HepG2 (cell line): ENCODE results near the gene ZNF629. TPM values are rescaled to one million over a fixed set of nuclear protein-coding genes. Genes with fewer than 3 reads are reported as not detected.

Experiments
- ARNT ChIP-seq: fragments of 450-650 bp; IDR thresholded peaks from 2 replicates; pipeline ENCODE4 v1.6.1; 2017
- GATAD2A ChIP-seq: IDR thresholded peaks from 2 replicates; pipeline ENCODE4 v1.6.1; 2016
- GTF2F1 ChIP-seq: fragments of 150-350 bp; IDR thresholded peaks from 2 replicates; pipeline ENCODE4 v1.6.1; 2014; ENCODE audit warnings: low read length
- HIVEP1 ChIP-seq: sonication (generic); formaldehyde crosslinking; IDR thresholded peaks from 2 replicates; pipeline ENCODE4 v1.4.0; 2020; ENCODE audit warnings: mild to moderate bottlenecking, missing genetic modification reagents
- POLR2AphosphoS5 ChIP-seq: IDR thresholded peaks from 2 replicates; pipeline ENCODE4 v1.6.1; 2012; ENCODE audit warnings: low read depth, low read length
- PRDM15 ChIP-seq: sonication (generic); formaldehyde crosslinking; IDR thresholded peaks from 2 replicates; pipeline ENCODE4 v1.4.0; 2020; ENCODE audit warnings: missing genetic modification reagents
- SPEN ChIP-seq: sonication (generic); formaldehyde crosslinking; IDR thresholded peaks from 2 replicates; pipeline ENCODE4 v1.5.1; 2020; ENCODE audit warnings: low read depth, mild to moderate bottlenecking, missing genetic modification reagents
- XRCC5 ChIP-seq: fragments of 200-400 bp; formaldehyde crosslinking; optimal IDR thresholded peaks from 2 replicates; pipeline ENCODE3; 2017; ENCODE audit warnings: mild to moderate bottlenecking, low read length
- ZBTB25 ChIP-seq: IDR thresholded peaks from 2 replicates; pipeline ENCODE4 v1.6.1; 2018; ENCODE audit warnings: missing genetic modification reagents
- ZFP91 ChIP-seq: sonication (generic); formaldehyde crosslinking; IDR thresholded peaks from 2 replicates; pipeline ENCODE4 v1.9.0; 2022; ENCODE audit warnings: missing genetic modification reagents, mild to moderate bottlenecking, borderline replicate concordance
- ZNF530 ChIP-seq: sonication (generic); formaldehyde crosslinking; IDR thresholded peaks from 2 replicates; pipeline ENCODE4 v1.5.0; 2020; ENCODE audit warnings: low read depth, mild to moderate bottlenecking, missing genetic modification reagents
- ZNF605 ChIP-seq: sonication (generic); formaldehyde crosslinking; IDR thresholded peaks from 2 replicates; pipeline ENCODE4 v1.8.0; 2022; ENCODE audit warnings: mild to moderate bottlenecking, missing genetic modification reagents
- ZNF687 ChIP-seq: sonication (generic); formaldehyde crosslinking; IDR thresholded peaks from 2 replicates; pipeline ENCODE4 v1.5.1; 2020; ENCODE audit warnings: mild to moderate bottlenecking, missing genetic modification reagents, moderate library complexity
- ZNF770 ChIP-seq: sonication (generic); formaldehyde crosslinking; IDR thresholded peaks from 2 replicates; pipeline ENCODE4 v1.5.0; 2020; ENCODE audit warnings: mild to moderate bottlenecking, missing genetic modification reagents
- ZSCAN22 ChIP-seq: sonication (generic); formaldehyde crosslinking; IDR thresholded peaks from 2 replicates; pipeline ENCODE4 v1.4.0; 2020; ENCODE audit warnings: mild to moderate bottlenecking, missing genetic modification reagents
- polyA plus RNA-seq, 8 experiments: library from polyadenylated mRNA; depleted of rRNA in 3 of 8; stranded (reverse) in 7 of 8; unstranded in 1 of 8; fragments of >200 nt; fragmentation: Illumina TruSeq in 4 of 8; extraction: Trizol in 4 of 8; gene quantifications; 2 replicates each; pipeline versions ENCODE4 v1.2.1 to v1.2.3, GENCODE V29; 2011 to 2016; ENCODE audit warnings: low read depth in 4 of 8, missing spikeins in 1 of 8, mixed read lengths in 1 of 8; ENCODE audit not compliant: insufficient read depth in 1 of 8
- total RNA-seq, 5 experiments: library from RNA; depleted of rRNA; stranded (reverse); fragments of >200 nt; fragmentation: Illumina TruSeq; extraction: Trizol; gene quantifications; 2 replicates each; pipeline ENCODE4 v1.2.3, GENCODE V29; 2016; ENCODE audit warnings: low read depth in 1 of 5
- TF ChIP-seq, protein P1 (sequence below): sonication (generic); formaldehyde crosslinking; IDR thresholded peaks from 2 replicates; pipeline ENCODE4 v1.4.0; 2020; ENCODE audit warnings: missing genetic modification reagents

ZNF629 gene
- total and polyA plus RNA-seq, 2 of the 13 experiments (the other 11 are each of a cell fraction or from before 2014, with no cell fraction given): 6.1 to 16.5 TPM

DNA sequence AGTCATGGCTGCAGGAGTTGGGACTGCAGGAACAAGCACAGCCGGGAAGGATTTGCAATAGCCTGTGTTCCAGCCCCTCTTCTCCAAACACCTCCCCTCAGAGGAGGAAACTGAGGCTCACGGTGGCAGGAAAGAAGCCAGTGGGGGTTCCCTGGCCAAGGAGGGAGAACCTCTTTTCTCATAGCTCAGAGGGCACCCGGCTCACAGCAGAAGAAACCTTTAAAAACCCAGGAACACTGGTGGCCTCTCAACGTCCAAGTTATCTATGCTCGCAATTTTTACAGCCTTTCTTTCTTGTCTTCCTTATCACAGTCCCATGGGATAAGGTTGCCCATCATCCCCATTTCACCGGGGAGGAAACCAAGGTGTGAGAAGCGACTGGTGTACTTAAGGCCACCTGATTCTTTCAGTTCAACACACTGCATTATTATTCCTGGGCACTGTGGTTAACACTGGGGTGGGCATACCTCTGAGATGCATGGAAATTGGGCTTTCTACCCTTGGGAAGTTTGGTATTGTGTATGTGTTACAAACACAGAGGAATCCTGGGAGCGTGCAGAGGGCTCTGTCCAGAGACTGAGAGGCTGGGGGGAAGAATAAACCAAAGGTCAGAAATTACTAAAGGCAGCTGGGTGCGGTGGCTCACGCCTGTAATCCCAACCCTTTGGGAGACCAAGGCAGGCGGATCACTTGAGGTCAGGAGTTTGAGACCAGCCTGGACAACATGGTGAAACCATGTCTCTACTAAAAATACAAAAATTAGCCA is 791 bp upstream of the ZNF629 start (continued):
- TF ChIP-seq ZNF687 (CRISPR knock-in tag) (no peak), ZNF605 (CRISPR knock-in tag) (no peak), ARNT (no peak), GATAD2A (CRISPR knock-in tag) (0 out of 2 replicates have a peak, but pooled peaks have one; percentile 33), PRDM15 (CRISPR knock-in tag) (peak; percentile 21; the same call in 1 of the 2 replicates), ZFP91 (CRISPR knock-in tag) (no peak), ZNF530 (CRISPR knock-in tag) (no peak), POLR2AphosphoS5 (peak; percentile 66), XRCC5 (no peak), GTF2F1 (no peak), ZBTB25 (CRISPR knock-in tag) (no peak), ZNF770 (CRISPR knock-in tag) (peak; percentile 57; the same call in 1 of the 2 replicates), ZSCAN22 (CRISPR knock-in tag) (no peak), HIVEP1 (CRISPR knock-in tag) (no peak; the same call in 1 of the 2 replicates), SPEN (CRISPR knock-in tag) (peak; percentile 63; the same call in 1 of the 2 replicates)
- TF ChIP-seq, protein P1, sequence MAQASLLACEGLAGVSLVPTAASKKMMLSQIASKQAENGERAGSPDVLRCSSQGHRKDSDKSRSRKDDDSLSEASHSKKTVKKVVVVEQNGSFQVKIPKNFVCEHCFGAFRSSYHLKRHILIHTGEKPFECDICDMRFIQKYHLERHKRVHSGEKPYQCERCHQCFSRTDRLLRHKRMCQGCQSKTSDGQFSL (CRISPR knock-in tag): peak; percentile 49; the same call in 1 of the 2 replicates
